GM18498 (cell line): Measurements from ENCODE around the gene DDR2.

Experiments used
- ATAC-seq: cut with Tn5 transposase; IDR thresholded peaks from one replicate; pipeline ENCODE4 v1.9.1; 2021; ENCODE audit warnings: mild to moderate bottlenecking, moderate library complexity; ENCODE audit not compliant: unreplicated experiment

DDR2 gene

DNA sequence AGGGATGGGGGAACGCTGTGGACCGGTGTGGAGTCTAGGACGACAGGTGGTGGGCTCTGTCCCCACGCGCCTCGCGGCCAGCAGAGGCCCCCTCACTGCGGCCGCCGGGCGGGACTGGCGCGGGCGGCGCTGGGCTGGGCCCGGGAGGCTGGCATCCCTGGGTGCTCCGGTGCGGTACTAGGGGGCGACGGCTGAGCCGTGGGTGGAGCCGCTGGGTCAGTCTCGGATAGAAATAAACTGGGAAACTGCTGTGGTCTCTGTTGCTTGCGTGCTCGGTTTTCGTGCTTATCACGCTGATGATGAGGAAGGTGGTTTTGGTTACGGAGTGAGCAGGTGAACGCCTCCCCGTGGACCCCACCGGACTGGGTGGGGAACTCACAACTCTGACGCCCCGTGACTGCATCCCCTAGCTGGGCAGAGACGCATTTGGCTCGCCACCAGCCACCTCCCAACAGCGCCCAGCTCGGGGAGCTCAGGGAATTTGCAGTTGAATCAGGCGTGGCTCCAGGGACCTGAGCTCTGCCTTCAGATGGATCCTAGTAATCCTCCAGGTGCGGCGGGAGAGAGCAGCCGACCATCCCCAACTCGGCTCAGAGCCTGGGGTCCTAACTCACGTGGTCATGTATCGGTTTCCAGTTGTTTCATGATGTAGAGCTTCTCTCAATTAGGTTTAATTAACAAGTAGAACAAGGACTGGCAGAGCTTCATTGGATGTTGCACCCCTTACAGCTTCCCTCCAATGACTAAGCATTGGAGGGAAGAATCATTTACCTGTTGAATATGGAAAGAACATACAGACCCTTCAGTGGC, 190.3 kb downstream of the DDR2 start:
- ATAC-seq, result peak; percentile 52

- ATAC-seq, result no peak
Measured at GRCh38 chr1:162823231-162823630, 191.0 kb downstream of the DDR2 start.

- ATAC-seq, result no peak
Measured at GRCh38 chr1:162823771-162824525, 191.7 kb downstream of the DDR2 start.

DNA sequence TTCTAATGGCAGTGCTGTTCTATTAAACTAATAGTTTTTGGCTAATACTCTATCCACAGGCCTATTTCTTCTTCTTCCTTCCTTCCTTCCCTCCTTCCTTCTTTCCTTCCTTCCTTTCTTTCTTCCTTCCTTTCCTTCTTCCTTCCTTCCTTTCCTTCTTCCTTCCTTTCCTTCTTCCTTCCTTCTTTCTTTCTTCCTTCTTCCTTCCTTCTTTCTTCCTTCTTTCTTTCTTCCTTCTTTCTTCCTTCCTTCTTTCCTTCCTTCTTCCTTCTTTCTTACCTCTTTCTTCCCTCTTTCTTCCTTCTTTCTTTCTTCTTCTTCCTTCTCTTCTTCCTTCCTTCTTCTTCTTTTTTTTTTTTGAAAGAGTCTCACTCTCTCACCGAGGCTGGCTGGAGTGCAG, 197.0 kb downstream of the DDR2 start:
- ATAC-seq, result no peak

- no peak for ATAC-seq
Measured at GRCh38 chr1:162832470-162832869, 200.2 kb downstream of the DDR2 start.

GRCh38 chr1:162835157-162835899, 203.1 kb downstream of the DDR2 start:
- peak; percentile 92 for ATAC-seq
